Left renal cortex interstitium (tissue), 4 donors: ENCODE results near the gene GLUL. TPM values are rescaled to one million over a fixed set of nuclear protein-coding genes. Genes with fewer than 3 reads are reported as not detected.
"Not testable (repeated sequence)": the region's sequence is repeated elsewhere in the genome, so short reads cannot be mapped to it uniquely, and the experiment has no call there.

Experiments used
- DNase-seq, 4 donors: peaks; one replicate each; pipeline ENCODE4 v3.0.0-alpha.2; 2013; ENCODE audit warnings: low read depth in 4 of 4, low spot score in 2 of 4, missing footprints in 1 of 4
- polyA plus RNA-seq, 4 donors: library from polyadenylated mRNA; unstranded; fragments of 120-200 nt; gene quantifications; one replicate each; pipeline ENCODE4 v1.2.1, GENCODE V29; 2013; ENCODE audit not compliant: insufficient read length in 4 of 4

The GLUL gene
- polyA plus RNA-seq, 4 donors: 283 to 316 (median 304) TPM

- DNase-seq: no peak
Measured at GRCh38 chr1:182370532-182370931, 21.1 kb downstream of the GLUL start.

GRCh38 chr1:182368903-182369302, 22.7 kb downstream of the GLUL start:
- DNase-seq: no peak

- no peak for DNase-seq
Measured at GRCh38 chr1:182368358-182368757, 23.2 kb downstream of the GLUL start.

GRCh38 chr1:182367926-182368325, 23.7 kb downstream of the GLUL start:
- no peak for DNase-seq

GRCh38 chr1:182366596-182366995, 25.0 kb downstream of the GLUL start:
- DNase-seq: no peak

GRCh38 chr1:182359645-182360044, 31.9 kb downstream of the GLUL start:
- no peak for DNase-seq

- no peak for DNase-seq
Measured at GRCh38 chr1:182357913-182358312, 33.7 kb downstream of the GLUL start.

GRCh38 chr1:182357171-182357570, 34.4 kb downstream of the GLUL start:
- no peak for DNase-seq

GRCh38 chr1:182355723-182356098, 35.9 kb downstream of the GLUL start:
- no peak for DNase-seq

- no peak for DNase-seq
Measured at GRCh38 chr1:182351790-182352364, 39.7 kb downstream of the GLUL start.

- no peak for DNase-seq
Measured at GRCh38 chr1:182350839-182351238, 40.8 kb downstream of the GLUL start.

- DNase-seq: no peak
Measured at GRCh38 chr1:182348961-182349747, 42.4 kb downstream of the GLUL start.

GRCh38 chr1:182347019-182347418, 44.6 kb downstream of the GLUL start:
- DNase-seq: no peak

GRCh38 chr1:182340233-182341058, 51.1 kb downstream of the GLUL start:
- DNase-seq: no peak

- DNase-seq: no peak
Measured at GRCh38 chr1:182339684-182340083, 51.9 kb downstream of the GLUL start.

- no peak for DNase-seq
Measured at GRCh38 chr1:182338806-182339370, 52.7 kb downstream of the GLUL start.

GRCh38 chr1:182337736-182338571, 53.6 kb downstream of the GLUL start:
- DNase-seq: no peak

GRCh38 chr1:182335771-182336566, 55.6 kb downstream of the GLUL start:
- DNase-seq: no peak

GRCh38 chr1:182333071-182333571, 58.5 kb downstream of the GLUL start:
- DNase-seq: not testable (repeated sequence)
